Gastrocnemius medialis (tissue), 4 donors: ENCODE results near the gene LRRN3. TPM values are rescaled to one million over a fixed set of nuclear protein-coding genes. Genes with fewer than 3 reads are reported as not detected.

Experiments used
- ATAC-seq, 2 donors: fragments of 150-250 bp; one replicate each; pipeline ENCODE4 v1.9.1; 2016
- DNase-seq, 2 donors: peaks; one replicate each; pipeline ENCODE4 v3.0.0-alpha.2; 2019
- H3K27ac ChIP-seq, 4 donors: fragments of 200-600 bp; sonication (generic); 1 replicate in 1 of 4; 2 replicates in 3 of 4; pipeline ENCODE4 v1.5.1; 2016 to 2018; ENCODE audit warnings: mild to moderate bottlenecking in 2 of 4, moderate library complexity in 1 of 4
- H3K27me3 ChIP-seq, 3 donors: fragments of 200-600 bp; sonication (generic) in 2 of 3; 1 replicate in 1 of 3; 2 replicates in 2 of 3; pipeline versions ENCODE4 v1.5.1 to v1.6.0; 2016 to 2019; ENCODE audit warnings: mild to moderate bottlenecking in 1 of 3, moderate library complexity in 1 of 3
- H3K36me3 ChIP-seq, 2 donors: fragments of 200-600 bp; sonication (generic) in 1 of 2; one replicate each; pipeline ENCODE4 v1.5.1; 2017 to 2018
- H3K4me1 ChIP-seq, 2 donors: fragments of 200-600 bp; sonication (generic) in 1 of 2; one replicate each; pipeline ENCODE4 v1.5.1; 2016 to 2017; ENCODE audit warnings: mild to moderate bottlenecking in 2 of 2
- H3K4me3 ChIP-seq, 4 donors: fragments of 200-600 bp; sonication (generic) in 3 of 4; 1 replicate in 1 of 4; 2 replicates in 3 of 4; pipeline ENCODE4 v1.5.1; 2016 to 2019; ENCODE audit warnings: mild to moderate bottlenecking in 2 of 4
- H3K9me3 ChIP-seq, 3 donors: fragments of 200-600 bp; sonication (generic) in 2 of 3; 1 replicate in 1 of 3; 2 replicates in 2 of 3; pipeline ENCODE4 v1.5.1; 2016 to 2019
- POLR2A ChIP-seq, 2 donors: fragments of 450-650 bp; IDR thresholded peaks; one replicate each; pipeline ENCODE4 v1.6.1; 2017; ENCODE audit warnings: antibody characterized with exemption in 2 of 2, mild to moderate bottlenecking in 2 of 2, moderate library complexity in 2 of 2
- in situ Hi-C, 4 donors: fragments of 200-750 bp; cut with MboI; loops; one replicate each; pipeline versions ENCODE4 v1.15.0 to v1.8.0; 2017; ENCODE audit warnings: low sequenced_read_pairs in 4 of 4
- intact Hi-C: fragments of 100-400 bp; cut with DNase I; formaldehyde crosslinking; loops from one replicate; pipeline ENCODE4 v1.15.1; 2023; ENCODE audit warnings: low total_unique reads
- total RNA-seq, 4 donors: library from RNA; depleted of rRNA; stranded (reverse); fragments of >200 nt; gene quantifications; one replicate each; pipeline versions ENCODE4 v1.1.0 to v1.2.3, GENCODE V29; 2016
- TF ChIP-seq, protein P1 (sequence below), 5 experiments: fragments of 450-650 bp in 3 of 5; fragments of 200-600 bp in 2 of 5; sonication (generic) in 2 of 5; IDR thresholded peaks in 4 of 5; conservative IDR thresholded peaks in 1 of 5; 1 replicate in 4 of 5; 2 replicates in 1 of 5; pipeline ENCODE4 v1.5.1; 2016 to 2019; ENCODE audit warnings: antibody characterized with exemption in 5 of 5, mild to moderate bottlenecking in 3 of 5, moderate library complexity in 3 of 5

LRRN3 gene
- total RNA-seq, 4 donors from 2014 or later, result 0.42 to 11.7 (median 6.9) TPM

GRCh38 chr7:111083413-111083812, 7.5 kb upstream of the LRRN3 start:
- intact Hi-C loops (no loop called here), in situ Hi-C loops (loop anchor here in 2 of 4 donors (10.0 to 25.0 kb wide), 2 partner anchors 651 to 654 kb away; no protein-coding TSS in a partner anchor)
- TF ChIP-seq, protein P1, sequence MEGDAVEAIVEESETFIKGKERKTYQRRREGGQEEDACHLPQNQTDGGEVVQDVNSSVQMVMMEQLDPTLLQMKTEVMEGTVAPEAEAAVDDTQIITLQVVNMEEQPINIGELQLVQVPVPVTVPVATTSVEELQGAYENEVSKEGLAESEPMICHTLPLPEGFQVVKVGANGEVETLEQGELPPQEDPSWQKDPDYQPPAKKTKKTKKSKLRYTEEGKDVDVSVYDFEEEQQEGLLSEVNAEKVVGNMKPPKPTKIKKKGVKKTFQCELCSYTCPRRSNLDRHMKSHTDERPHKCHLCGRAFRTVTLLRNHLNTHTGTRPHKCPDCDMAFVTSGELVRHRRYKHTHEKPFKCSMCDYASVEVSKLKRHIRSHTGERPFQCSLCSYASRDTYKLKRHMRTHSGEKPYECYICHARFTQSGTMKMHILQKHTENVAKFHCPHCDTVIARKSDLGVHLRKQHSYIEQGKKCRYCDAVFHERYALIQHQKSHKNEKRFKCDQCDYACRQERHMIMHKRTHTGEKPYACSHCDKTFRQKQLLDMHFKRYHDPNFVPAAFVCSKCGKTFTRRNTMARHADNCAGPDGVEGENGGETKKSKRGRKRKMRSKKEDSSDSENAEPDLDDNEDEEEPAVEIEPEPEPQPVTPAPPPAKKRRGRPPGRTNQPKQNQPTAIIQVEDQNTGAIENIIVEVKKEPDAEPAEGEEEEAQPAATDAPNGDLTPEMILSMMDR (IDR thresholded peaks at IDR 0.05 in 4 of 5, conservative IDR thresholded peaks at IDR 0.05 in 1 of 5), result no peak
- no peak for TF ChIP-seq POLR2A (IDR thresholded peaks at IDR 0.05)
- ATAC-seq (no peak), DNase-seq (no peak)
- Histone ChIP-seq H3K4me1 (no peaks in the 10 kb centered on the region), H3K27ac (no peak overlapping the region), H3K36me3 (no peaks in the 10 kb centered on the region), H3K4me3 (no peak overlapping the region), H3K27me3 (no peaks in the 10 kb centered on the region), H3K9me3 (no peaks in the 10 kb centered on the region)

GRCh38 chr7:111085356-111085755, 5.6 kb upstream of the LRRN3 start:
- Histone ChIP-seq H3K9me3 (no peaks in the 10 kb centered on the region), H3K36me3 (no peaks in the 10 kb centered on the region), H3K4me1 (peaks cover 0 to 5% of the 10 kb centered on the region in 2 donors), H3K4me3 (no peak overlapping the region), H3K27ac (no peak overlapping the region), H3K27me3 (no peaks in the 10 kb centered on the region)
- intact Hi-C loops, result no loop called here
- in situ Hi-C loops, result loop anchor here in 3 of 4 donors (5.0 to 25.0 kb wide), 4 partner anchors 407 to 652 kb away; no protein-coding TSS in a partner anchor
- ATAC-seq (no peak), DNase-seq (no peak)
- TF ChIP-seq, protein P1 (IDR thresholded peaks at IDR 0.05 in 4 of 5, conservative IDR thresholded peaks at IDR 0.05 in 1 of 5), result no peak
- TF ChIP-seq POLR2A (IDR thresholded peaks at IDR 0.05), result no peak

DNA sequence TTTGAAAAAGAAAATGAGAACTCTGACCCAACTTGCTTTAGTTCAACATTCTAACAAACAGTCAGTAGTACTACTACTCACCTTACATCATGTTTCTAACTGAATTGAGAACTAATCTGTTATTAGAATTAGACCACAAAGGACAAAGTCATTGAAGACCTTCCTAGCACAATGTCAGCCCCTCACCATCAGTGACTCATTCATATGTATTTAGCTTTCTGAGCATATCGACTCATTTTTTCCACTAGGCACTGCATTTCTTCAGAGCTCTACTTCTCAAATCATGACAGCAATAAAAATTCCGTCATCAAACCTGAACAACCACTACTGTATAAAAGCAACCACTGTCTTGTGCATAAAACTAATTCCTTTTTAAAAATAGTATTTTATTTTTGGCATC, 4.4 kb upstream of the LRRN3 start:
- Histone ChIP-seq H3K4me3 (no peak overlapping the region), H3K4me1 (peaks cover 0 to 16% of the 10 kb centered on the region in 2 donors), H3K9me3 (no peaks in the 10 kb centered on the region), H3K27me3 (no peaks in the 10 kb centered on the region), H3K36me3 (no peaks in the 10 kb centered on the region), H3K27ac (no peak overlapping the region)
- no peak for TF ChIP-seq POLR2A (IDR thresholded peaks at IDR 0.05)
- TF ChIP-seq, protein P1 (IDR thresholded peaks at IDR 0.05 in 4 of 5, conservative IDR thresholded peaks at IDR 0.05 in 1 of 5), result no peak
- no peak for ATAC-seq
- intact Hi-C loops, result no loop called here
- no peak for DNase-seq
- in situ Hi-C loops, result loop anchor here in 3 of 4 donors (5.0 to 25.0 kb wide), 4 partner anchors 406 to 651 kb away; no protein-coding TSS in a partner anchor

GRCh38 chr7:111088328-111088727, 2.6 kb upstream of the LRRN3 start:
- no peaks in the 10 kb centered on the region for H3K27me3 ChIP-seq
- H3K27ac ChIP-seq, result no peak overlapping the region
- H3K9me3 ChIP-seq, result no peaks in the 10 kb centered on the region
- ATAC-seq (no peak), DNase-seq (no peak)
- in situ Hi-C loops (loop anchor here in 3 of 4 donors (5.0 to 25.0 kb wide), 4 partner anchors 404 to 649 kb away; no protein-coding TSS in a partner anchor), intact Hi-C loops (loop anchor here (1.0 kb wide), 1 partner anchor 647 kb away; no protein-coding TSS in a partner anchor)
- H3K36me3 ChIP-seq, result no peaks in the 10 kb centered on the region
- TF ChIP-seq POLR2A (IDR thresholded peaks at IDR 0.05), result no peak
- TF ChIP-seq, protein P1 (IDR thresholded peaks at IDR 0.05 in 4 of 5, conservative IDR thresholded peaks at IDR 0.05 in 1 of 5), result no peak
- H3K4me1 ChIP-seq, result peaks cover 12 to 29% of the 10 kb centered on the region in 2 donors
- H3K4me3 ChIP-seq, result no peak overlapping the region
